Spleen (tissue), 7 donors: Measurements from ENCODE around the gene CROCC.

ENCODE experiments used
- CTCF ChIP-seq, 11 experiments: fragments of 200-600 bp in 7 of 11; fragments of 450-650 bp in 4 of 11; sonication (generic) in 4 of 11; IDR thresholded peaks in 8 of 11; conservative IDR thresholded peaks in 3 of 11; 1 replicate in 7 of 11; 2 replicates in 4 of 11; pipeline versions ENCODE4 v1.4.0 to v1.8.0; 2016 to 2021; ENCODE audit warnings: antibody characterized with exemption in 11 of 11, inconsistent platforms in 4 of 11, mild to moderate bottlenecking in 1 of 11
- POLR2A ChIP-seq, 3 donors: fragments of 450-650 bp; IDR thresholded peaks; one replicate each; pipeline ENCODE4 v1.5.1; 2017; ENCODE audit warnings: antibody characterized with exemption in 3 of 3, mild to moderate bottlenecking in 1 of 3
- POLR2AphosphoS5 ChIP-seq, 3 donors: sonication (generic); formaldehyde crosslinking; IDR thresholded peaks; one replicate each; pipeline ENCODE4 v1.5.1; 2017; ENCODE audit warnings: antibody characterized with exemption in 3 of 3
- donor health status: DM: no; HTN: no; CAD: no; lungs with moderate emphysema.
- donor health status: DM: no; HTN: no; CAD: no.
- donor health status: DM: no; HTN: no; CAD: no.

DNA sequence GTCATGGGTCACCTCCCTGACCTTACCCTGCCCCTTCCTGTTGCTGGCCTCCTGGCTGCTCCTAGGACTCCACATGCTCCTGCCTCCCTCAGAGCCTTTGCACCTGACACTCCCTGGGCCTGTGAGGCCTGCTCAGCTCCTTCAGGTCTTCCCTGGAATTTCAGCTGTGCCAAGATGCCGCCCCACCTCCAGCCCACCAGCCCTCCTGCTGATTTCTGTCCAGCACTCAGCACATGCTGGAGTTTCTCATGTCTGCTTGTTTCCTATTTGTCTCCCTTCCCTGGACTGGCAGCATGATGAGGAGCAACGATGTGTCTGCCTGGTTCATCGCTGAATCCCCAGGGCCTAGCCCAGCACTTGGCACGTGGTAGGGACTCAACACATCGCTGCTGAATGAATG is 55.6 kb downstream of the CROCC start:
- TF ChIP-seq POLR2A (IDR thresholded peaks at IDR 0.05) (no peak), CTCF (IDR thresholded peaks at IDR 0.05 in 8 of 11, conservative IDR thresholded peaks at IDR 0.05 in 3 of 11) (no peak), POLR2AphosphoS5 (IDR thresholded peaks at IDR 0.05) (no peak)
